Activated naive CD4-positive, alpha-beta T cell treated with anti-CD3 and anti-CD28 coated beads, Interleukin-2, amount 10 ng/mL, durations not matched to agents 7 days and 5 days (primary cell): ENCODE data around the gene UTP25.

Experiments
- CTCF ChIA-PET: fragments of 350-600 bp; sonication (Branson Sonifier 250); formaldehyde crosslinking; loops from one replicate; lab custom pipeline; 2021; ENCODE audit warnings: antibody characterized with exemption; lab: Charles Lee
- DNase-seq: peaks from one replicate; pipeline ENCODE4 v3.0.0-alpha.2; 2020
- H3K27ac Mint-ChIP-seq: one replicate; pipeline ENCODE4 v1.8.0; 2021; ENCODE audit warnings: mild to moderate bottlenecking, moderate library complexity, mixed read lengths
- H3K27me3 Mint-ChIP-seq: one replicate; pipeline ENCODE4 v1.8.0; 2021; ENCODE audit warnings: mild to moderate bottlenecking, mixed read lengths
- H3K36me3 Mint-ChIP-seq: one replicate; pipeline ENCODE4 v1.8.0; 2021; ENCODE audit warnings: mixed read lengths
- H3K4me1 Mint-ChIP-seq: one replicate; pipeline ENCODE4 v1.8.0; 2021; ENCODE audit warnings: mixed read lengths
- H3K4me3 Mint-ChIP-seq: one replicate; pipeline ENCODE4 v1.8.0; 2021; ENCODE audit warnings: mild to moderate bottlenecking, moderate library complexity, mixed read lengths
- H3K9me3 Mint-ChIP-seq: one replicate; pipeline ENCODE4 v1.8.0; 2021; ENCODE audit warnings: mixed read lengths

The UTP25 gene

GRCh38 chr1:209797978-209798639 is 29.7 kb upstream of the UTP25 start:
- no peaks in the 10 kb centered on the region for H3K36me3 Mint-ChIP-seq
- H3K4me1 Mint-ChIP-seq, result no peaks in the 10 kb centered on the region
- CTCF ChIA-PET, result no interaction called here
- peaks cover 64% of the 10 kb centered on the region for H3K27me3 Mint-ChIP-seq
- H3K27ac Mint-ChIP-seq, result no peak overlapping the region
- DNase-seq, result no peak
- no peaks in the 10 kb centered on the region for H3K9me3 Mint-ChIP-seq
- H3K4me3 Mint-ChIP-seq, result no peak overlapping the region

- peaks cover 73% of the 10 kb centered on the region for H3K27me3 Mint-ChIP-seq
- no peak for DNase-seq
- H3K27ac Mint-ChIP-seq, result no peak overlapping the region
- no peaks in the 10 kb centered on the region for H3K9me3 Mint-ChIP-seq
- no peaks in the 10 kb centered on the region for H3K36me3 Mint-ChIP-seq
- H3K4me3 Mint-ChIP-seq, result no peak overlapping the region
- peaks cover 11% of the 10 kb centered on the region for H3K4me1 Mint-ChIP-seq
- CTCF ChIA-PET, result interaction anchor here (1.8 to 2.4 kb wide), 2 partner anchors 23 to 53 kb away, joined by 3 to 9 read pairs; no protein-coding TSS in a partner anchor
Observed at GRCh38 chr1:209800984-209801834, 26.6 kb upstream of the UTP25 start.

- no peak overlapping the region for H3K4me3 Mint-ChIP-seq
- peaks cover 13% of the 10 kb centered on the region for H3K4me1 Mint-ChIP-seq
- no peak for DNase-seq
- peaks cover 74% of the 10 kb centered on the region for H3K27me3 Mint-ChIP-seq
- H3K9me3 Mint-ChIP-seq, result no peaks in the 10 kb centered on the region
- no peaks in the 10 kb centered on the region for H3K36me3 Mint-ChIP-seq
- CTCF ChIA-PET, result interaction anchor here (1.0 kb wide), 1 partner anchor 21 kb away, joined by 4 read pairs; no protein-coding TSS in a partner anchor
- H3K27ac Mint-ChIP-seq, result no peak overlapping the region
Observed at GRCh38 chr1:209802117-209802779, 25.5 kb upstream of the UTP25 start.

- H3K4me1 Mint-ChIP-seq, result peaks cover 13% of the 10 kb centered on the region
- no peak overlapping the region for H3K4me3 Mint-ChIP-seq
- peaks cover 69% of the 10 kb centered on the region for H3K27me3 Mint-ChIP-seq
- CTCF ChIA-PET, result interaction anchor here (1.0 kb wide), 1 partner anchor 20 kb away, joined by 4 read pairs; no protein-coding TSS in a partner anchor
- H3K9me3 Mint-ChIP-seq, result no peaks in the 10 kb centered on the region
- H3K27ac Mint-ChIP-seq, result no peak overlapping the region
- H3K36me3 Mint-ChIP-seq, result no peaks in the 10 kb centered on the region
- no peak for DNase-seq
Observed at GRCh38 chr1:209802780-209803152, 25.0 kb upstream of the UTP25 start.

- Mint-ChIP-seq H3K36me3 (no peaks in the 10 kb centered on the region), H3K4me1 (peaks cover 13% of the 10 kb centered on the region), H3K27me3 (peaks cover 61% of the 10 kb centered on the region), H3K4me3 (no peak overlapping the region), H3K9me3 (no peaks in the 10 kb centered on the region), H3K27ac (no peak overlapping the region)
- no peak for DNase-seq
- CTCF ChIA-PET, result no interaction called here
Observed at GRCh38 chr1:209803568-209803967, 24.2 kb upstream of the UTP25 start.

GRCh38 chr1:209805341-209805781 is 22.4 kb upstream of the UTP25 start:
- no peaks in the 10 kb centered on the region for H3K36me3 Mint-ChIP-seq
- peaks cover 13% of the 10 kb centered on the region for H3K4me1 Mint-ChIP-seq
- peak overlapping the region; percentile 80 for H3K4me3 Mint-ChIP-seq
- H3K27ac Mint-ChIP-seq, result no peak overlapping the region
- peaks cover 57% of the 10 kb centered on the region for H3K27me3 Mint-ChIP-seq
- no peaks in the 10 kb centered on the region for H3K9me3 Mint-ChIP-seq
- CTCF ChIA-PET, result interaction anchor here (7.5 kb wide), 1 partner anchor 17 kb away, joined by 48 read pairs; no protein-coding TSS in a partner anchor
- no peak for DNase-seq

- peak; percentile 80 for DNase-seq
- H3K9me3 Mint-ChIP-seq, result no peaks in the 10 kb centered on the region
- peak within 1 kb of the TSS; percentile 88 for H3K27ac Mint-ChIP-seq
- CTCF ChIA-PET, result interaction anchor here (0.7 to 7.5 kb wide), 3 partner anchors 16 to 1922 kb away, joined by 3 to 48 read pairs (median 4); no protein-coding TSS in a partner anchor
- peaks cover 13% of the 10 kb centered on the region for H3K4me1 Mint-ChIP-seq
- H3K27me3 Mint-ChIP-seq, result peaks cover 55% of the 10 kb centered on the region
- no peaks in the 10 kb centered on the region for H3K36me3 Mint-ChIP-seq
- H3K4me3 Mint-ChIP-seq, result peak within 1 kb of the TSS; percentile 80
Observed at GRCh38 chr1:209805875-209806760, 21.7 kb upstream of the UTP25 start, which contains the start of gene IRF6. IRF6 (minus strand) TSS chr1:209806142; CDS start chr1:209801413, 4,729 bp downstream.

GRCh38 chr1:209807509-209807908 is 20.3 kb upstream of the UTP25 start:
- no peak overlapping the region for H3K27ac Mint-ChIP-seq
- no peak for DNase-seq
- peaks cover 13% of the 10 kb centered on the region for H3K4me1 Mint-ChIP-seq
- H3K9me3 Mint-ChIP-seq, result no peaks in the 10 kb centered on the region
- no peak overlapping the region for H3K4me3 Mint-ChIP-seq
- CTCF ChIA-PET, result interaction anchor here (0.7 to 7.5 kb wide), 2 partner anchors 15 to 209 kb away, joined by 4 to 48 read pairs; no protein-coding TSS in a partner anchor
- no peaks in the 10 kb centered on the region for H3K36me3 Mint-ChIP-seq
- peaks cover 41% of the 10 kb centered on the region for H3K27me3 Mint-ChIP-seq

- H3K9me3 Mint-ChIP-seq, result no peaks in the 10 kb centered on the region
- no peak overlapping the region for H3K27ac Mint-ChIP-seq
- CTCF ChIA-PET, result interaction anchor here (7.5 kb wide), 1 partner anchor 14 kb away, joined by 48 read pairs; no protein-coding TSS in a partner anchor
- H3K27me3 Mint-ChIP-seq, result peaks cover 35% of the 10 kb centered on the region
- no peak overlapping the region for H3K4me3 Mint-ChIP-seq
- DNase-seq, result no peak
- no peaks in the 10 kb centered on the region for H3K36me3 Mint-ChIP-seq
- H3K4me1 Mint-ChIP-seq, result peaks cover 13% of the 10 kb centered on the region
Observed at GRCh38 chr1:209808059-209808581, 19.7 kb upstream of the UTP25 start.

GRCh38 chr1:209809611-209810010 is 18.2 kb upstream of the UTP25 start:
- no peak for DNase-seq
- H3K27me3 Mint-ChIP-seq, result peaks cover 29% of the 10 kb centered on the region
- CTCF ChIA-PET, result interaction anchor here (7.5 kb wide), 1 partner anchor 13 kb away, joined by 48 read pairs; no protein-coding TSS in a partner anchor
- H3K27ac Mint-ChIP-seq, result no peak overlapping the region
- no peaks in the 10 kb centered on the region for H3K36me3 Mint-ChIP-seq
- peaks cover 13% of the 10 kb centered on the region for H3K4me1 Mint-ChIP-seq
- H3K9me3 Mint-ChIP-seq, result no peaks in the 10 kb centered on the region
- H3K4me3 Mint-ChIP-seq, result no peak overlapping the region

GRCh38 chr1:209810783-209811182 is 17.0 kb upstream of the UTP25 start:
- Mint-ChIP-seq H3K4me3 (no peak overlapping the region), H3K36me3 (no peaks in the 10 kb centered on the region), H3K9me3 (no peaks in the 10 kb centered on the region), H3K4me1 (peaks cover 7% of the 10 kb centered on the region), H3K27me3 (peaks cover 18% of the 10 kb centered on the region), H3K27ac (no peak overlapping the region)
- DNase-seq, result no peak
- CTCF ChIA-PET, result interaction anchor here (7.5 kb wide), 1 partner anchor 11 kb away, joined by 48 read pairs; no protein-coding TSS in a partner anchor

- CTCF ChIA-PET, result interaction anchor here (2.8 kb wide), 1 partner anchor 10 kb away, joined by 17 read pairs; no protein-coding TSS in a partner anchor
- H3K36me3 Mint-ChIP-seq, result no peaks in the 10 kb centered on the region
- H3K9me3 Mint-ChIP-seq, result no peaks in the 10 kb centered on the region
- no peaks in the 10 kb centered on the region for H3K4me1 Mint-ChIP-seq
- no peak overlapping the region for H3K4me3 Mint-ChIP-seq
- H3K27me3 Mint-ChIP-seq, result peaks cover 27% of the 10 kb centered on the region
- no peak overlapping the region for H3K27ac Mint-ChIP-seq
- DNase-seq, result no peak
Observed at GRCh38 chr1:209813902-209814301, 13.9 kb upstream of the UTP25 start.

GRCh38 chr1:209815490-209815889 is 12.3 kb upstream of the UTP25 start:
- H3K9me3 Mint-ChIP-seq, result no peaks in the 10 kb centered on the region
- CTCF ChIA-PET, result interaction anchor here (0.9 to 2.8 kb wide), 2 partner anchors 8 to 11 kb away, joined by 3 to 17 read pairs; no protein-coding TSS in a partner anchor
- no peak overlapping the region for H3K4me3 Mint-ChIP-seq
- no peak overlapping the region for H3K27ac Mint-ChIP-seq
- DNase-seq, result no peak
- H3K36me3 Mint-ChIP-seq, result no peaks in the 10 kb centered on the region
- peaks cover 33% of the 10 kb centered on the region for H3K27me3 Mint-ChIP-seq
- H3K4me1 Mint-ChIP-seq, result no peaks in the 10 kb centered on the region
